ENCODE data around the gene GABBR2. TPM values are rescaled to one million over a fixed set of nuclear protein-coding genes. Genes with fewer than 3 reads are reported as not detected.

Gene GABBR2
- total RNA-seq, 2 experiments from 2014 or later = not detected

DNA sequence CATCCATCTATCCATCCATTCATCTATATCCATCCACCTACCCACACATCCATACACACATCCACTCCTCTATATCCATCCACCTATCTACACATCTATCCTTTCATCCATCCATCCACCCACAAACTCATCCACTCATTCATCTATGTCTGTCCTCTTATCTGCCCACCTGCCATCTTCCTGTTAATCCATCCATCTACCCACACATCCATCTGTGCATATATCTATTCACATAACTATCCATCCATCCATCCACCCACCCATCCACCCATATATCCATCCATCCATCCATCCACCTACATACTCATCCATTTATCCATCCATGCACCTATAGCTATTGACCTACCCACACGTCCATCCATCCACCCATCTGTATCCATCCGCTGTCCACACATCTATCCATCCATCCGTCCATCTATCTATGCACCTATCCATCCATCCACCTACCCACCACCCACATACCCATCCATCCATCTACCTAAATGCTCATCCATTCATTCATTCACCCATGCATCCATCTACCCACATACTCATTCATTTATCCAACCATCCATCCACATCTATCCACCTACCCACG, 271.2 kb downstream of the GABBR2 start:
- no peak for ATAC-seq (ENCODE audit: poor library complexity)
- Mint-ChIP-seq H3K27me3 (no peaks in the 10 kb centered on the region), H3K36me3 (ENCODE audit: low read depth) (no peaks in the 10 kb centered on the region), H3K9me3 (no peaks in the 10 kb centered on the region), H3K27ac (no peak overlapping the region), H3K4me1 (ENCODE audit: low read depth) (no peaks in the 10 kb centered on the region), H3K4me3 (no peak overlapping the region)
- intact Hi-C loops (cut with DNase I, micrococcal nuclease) = no loop called here
- TF ChIP-seq, protein P1, sequence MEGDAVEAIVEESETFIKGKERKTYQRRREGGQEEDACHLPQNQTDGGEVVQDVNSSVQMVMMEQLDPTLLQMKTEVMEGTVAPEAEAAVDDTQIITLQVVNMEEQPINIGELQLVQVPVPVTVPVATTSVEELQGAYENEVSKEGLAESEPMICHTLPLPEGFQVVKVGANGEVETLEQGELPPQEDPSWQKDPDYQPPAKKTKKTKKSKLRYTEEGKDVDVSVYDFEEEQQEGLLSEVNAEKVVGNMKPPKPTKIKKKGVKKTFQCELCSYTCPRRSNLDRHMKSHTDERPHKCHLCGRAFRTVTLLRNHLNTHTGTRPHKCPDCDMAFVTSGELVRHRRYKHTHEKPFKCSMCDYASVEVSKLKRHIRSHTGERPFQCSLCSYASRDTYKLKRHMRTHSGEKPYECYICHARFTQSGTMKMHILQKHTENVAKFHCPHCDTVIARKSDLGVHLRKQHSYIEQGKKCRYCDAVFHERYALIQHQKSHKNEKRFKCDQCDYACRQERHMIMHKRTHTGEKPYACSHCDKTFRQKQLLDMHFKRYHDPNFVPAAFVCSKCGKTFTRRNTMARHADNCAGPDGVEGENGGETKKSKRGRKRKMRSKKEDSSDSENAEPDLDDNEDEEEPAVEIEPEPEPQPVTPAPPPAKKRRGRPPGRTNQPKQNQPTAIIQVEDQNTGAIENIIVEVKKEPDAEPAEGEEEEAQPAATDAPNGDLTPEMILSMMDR (IDR thresholded peaks at IDR 0.05) = no peak
- no peaks in the 10 kb centered on the region for H3K36me3 ChIP-seq (ENCODE audit: insufficient read depth, low read length)
- no peaks in the 10 kb centered on the region for H3K4me1 ChIP-seq (ENCODE audit: insufficient read depth, low read length)
- POLR2A ChIA-PET = no interaction called here
- no peaks in the 10 kb centered on the region for H3K9me3 ChIP-seq (ENCODE audit: control insufficient read depth in 1 of 2, insufficient read depth in 1 of 2, low read length in 2 of 2)
- no peak overlapping the region for H3K27ac ChIP-seq (ENCODE audit: low read depth in 1 of 2, low read length in 2 of 2)
- DNase-seq = no peak
- CTCF ChIA-PET = no interaction called here
- H3K4me3 ChIP-seq (ENCODE audit: low read length) = no peak overlapping the region
- H3K27me3 ChIP-seq (ENCODE audit: control insufficient read depth in 1 of 2, insufficient read depth in 2 of 2, low read length in 2 of 2) = no peaks in the 10 kb centered on the region

DNA sequence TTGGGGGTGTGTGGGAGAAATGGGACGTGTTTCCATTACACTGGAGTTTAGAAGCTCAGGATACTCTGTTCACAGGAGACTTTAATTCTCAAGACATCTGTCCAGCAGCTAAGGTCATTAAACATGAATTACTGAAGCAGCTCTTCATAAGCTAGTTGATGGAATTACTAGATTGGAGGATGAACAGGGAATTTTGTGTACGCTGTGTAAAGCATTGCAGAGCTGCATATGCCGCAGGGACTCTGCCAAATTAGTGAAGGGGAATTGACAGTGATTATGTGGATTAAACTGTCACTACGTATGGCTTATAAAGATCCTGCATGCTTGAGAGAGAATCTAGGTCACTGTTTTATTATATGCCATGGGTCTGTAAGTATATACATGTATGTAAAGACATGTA, 275.8 kb downstream of the GABBR2 start:
- H3K4me3 Mint-ChIP-seq = no peak overlapping the region
- no peak overlapping the region for H3K27ac ChIP-seq (ENCODE audit: low read depth in 1 of 2, low read length in 2 of 2)
- H3K9me3 ChIP-seq (ENCODE audit: control insufficient read depth in 1 of 2, insufficient read depth in 1 of 2, low read length in 2 of 2) = no peaks in the 10 kb centered on the region
- ChIA-PET CTCF (no interaction called here), POLR2A (no interaction called here)
- no peaks in the 10 kb centered on the region for H3K27me3 Mint-ChIP-seq
- no peaks in the 10 kb centered on the region for H3K9me3 Mint-ChIP-seq
- TF ChIP-seq, protein P1 (IDR thresholded peaks at IDR 0.05) = no peak
- no peaks in the 10 kb centered on the region for H3K36me3 Mint-ChIP-seq (ENCODE audit: low read depth)
- intact Hi-C loops (cut with DNase I, micrococcal nuclease) = no loop called here
- H3K4me1 Mint-ChIP-seq (ENCODE audit: low read depth) = no peaks in the 10 kb centered on the region
- no peak for DNase-seq
- H3K36me3 ChIP-seq (ENCODE audit: insufficient read depth, low read length) = no peaks in the 10 kb centered on the region
- H3K4me1 ChIP-seq (ENCODE audit: insufficient read depth, low read length) = no peaks in the 10 kb centered on the region
- ATAC-seq (ENCODE audit: poor library complexity) = no peak
- H3K27ac Mint-ChIP-seq = no peak overlapping the region
- no peak overlapping the region for H3K4me3 ChIP-seq (ENCODE audit: low read length)
- no peaks in the 10 kb centered on the region for H3K27me3 ChIP-seq (ENCODE audit: control insufficient read depth in 1 of 2, insufficient read depth in 2 of 2, low read length in 2 of 2)

DNA sequence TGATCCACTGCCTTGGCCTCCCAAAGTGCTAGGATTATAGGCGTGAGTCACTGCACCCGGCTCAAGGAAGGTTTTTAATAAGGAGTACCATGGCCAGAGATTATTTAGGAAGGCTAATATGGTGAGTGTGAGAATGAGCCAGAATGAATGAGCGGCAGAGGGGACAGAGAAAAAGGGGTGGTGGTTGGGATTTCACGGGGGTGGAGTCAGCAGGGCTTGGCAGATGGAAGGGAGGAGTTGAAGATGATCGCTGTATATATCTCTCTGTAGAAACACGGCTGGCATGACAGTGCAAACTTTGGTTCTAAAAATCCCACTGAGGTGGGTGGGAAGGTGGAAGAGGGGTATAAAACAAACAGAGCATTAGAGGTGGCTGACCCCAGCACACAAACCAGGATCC, 276.6 kb downstream of the GABBR2 start:
- H3K4me3 ChIP-seq (ENCODE audit: low read length) = no peak overlapping the region
- no peaks in the 10 kb centered on the region for H3K27me3 ChIP-seq (ENCODE audit: control insufficient read depth in 1 of 2, insufficient read depth in 2 of 2, low read length in 2 of 2)
- no peaks in the 10 kb centered on the region for H3K4me1 ChIP-seq (ENCODE audit: insufficient read depth, low read length)
- ATAC-seq (ENCODE audit: poor library complexity) (no peak), DNase-seq (no peak)
- no peak overlapping the region for H3K27ac Mint-ChIP-seq
- intact Hi-C loops (cut with DNase I, micrococcal nuclease) = no loop called here
- no peaks in the 10 kb centered on the region for H3K36me3 ChIP-seq (ENCODE audit: insufficient read depth, low read length)
- ChIA-PET CTCF (no interaction called here), POLR2A (no interaction called here)
- H3K9me3 Mint-ChIP-seq = no peaks in the 10 kb centered on the region
- no peaks in the 10 kb centered on the region for H3K4me1 Mint-ChIP-seq (ENCODE audit: low read depth)
- H3K27ac ChIP-seq (ENCODE audit: low read depth in 1 of 2, low read length in 2 of 2) = no peak overlapping the region
- TF ChIP-seq, protein P1 (IDR thresholded peaks at IDR 0.05) = no peak
- no peak overlapping the region for H3K4me3 Mint-ChIP-seq
- H3K27me3 Mint-ChIP-seq = no peaks in the 10 kb centered on the region
- no peaks in the 10 kb centered on the region for H3K36me3 Mint-ChIP-seq (ENCODE audit: low read depth)
- no peaks in the 10 kb centered on the region for H3K9me3 ChIP-seq (ENCODE audit: control insufficient read depth in 1 of 2, insufficient read depth in 1 of 2, low read length in 2 of 2)

Measured in CD4-positive, alpha-beta T cell (primary cell).